HFFc6 (cell line): ENCODE data around the gene CCDC88B. TPM values are rescaled to one million over a fixed set of nuclear protein-coding genes. Genes with fewer than 3 reads are reported as not detected.
A peak's percentile ranks its signal among the peaks of the same experiment; 100 is the strongest.

Experiments
- DNase-seq: peaks from one replicate; pipeline ENCODE4 v3.0.0-alpha.2; 2018
- H3K27ac Mint-ChIP-seq: 2 replicates; pipeline ENCODE4 v1.8.0; 2020; ENCODE audit warnings: mild to moderate bottlenecking, mixed read lengths
- H3K27me3 Mint-ChIP-seq: 2 replicates; pipeline ENCODE4 v1.8.0; 2021; ENCODE audit warnings: mild to moderate bottlenecking, moderate library complexity, mixed read lengths; ENCODE audit not compliant: insufficient read depth
- H3K36me3 Mint-ChIP-seq: 2 replicates; pipeline ENCODE4 v1.8.0; 2021; ENCODE audit warnings: low read depth, mixed read lengths
- H3K4me1 Mint-ChIP-seq: 2 replicates; pipeline ENCODE4 v1.8.0; 2020; ENCODE audit warnings: low read depth, mixed read lengths
- H3K4me3 Mint-ChIP-seq: 2 replicates; pipeline ENCODE4 v1.8.0; 2020; ENCODE audit warnings: mild to moderate bottlenecking, moderate library complexity, mixed read lengths
- H3K9me3 Mint-ChIP-seq: 2 replicates; pipeline ENCODE4 v1.8.0; 2020; ENCODE audit warnings: mild to moderate bottlenecking, mixed read lengths
- total RNA-seq, 6 experiments: library from RNA; stranded (reverse); fragmentation: NEBNext Ultra II Directional; extraction: Animal tissue kit (Norgen Biotek cat#: 25700); gene quantifications; 2 replicates in 1 of 6; 3 replicates in 5 of 6; pipeline ENCODE4 v1.2.3, GENCODE V29; 2021
- TF ChIP-seq, protein P1 (sequence below): fragments of 200-600 bp; sonication (generic); IDR thresholded peaks from 2 replicates; pipeline ENCODE4 v1.5.0; 2021; ENCODE audit warnings: antibody characterized with exemption, mild to moderate bottlenecking

The CCDC88B gene
- total RNA-seq, 6 experiments from 2014 or later = 0.45 to 1.9 (median 1.7) TPM

DNA sequence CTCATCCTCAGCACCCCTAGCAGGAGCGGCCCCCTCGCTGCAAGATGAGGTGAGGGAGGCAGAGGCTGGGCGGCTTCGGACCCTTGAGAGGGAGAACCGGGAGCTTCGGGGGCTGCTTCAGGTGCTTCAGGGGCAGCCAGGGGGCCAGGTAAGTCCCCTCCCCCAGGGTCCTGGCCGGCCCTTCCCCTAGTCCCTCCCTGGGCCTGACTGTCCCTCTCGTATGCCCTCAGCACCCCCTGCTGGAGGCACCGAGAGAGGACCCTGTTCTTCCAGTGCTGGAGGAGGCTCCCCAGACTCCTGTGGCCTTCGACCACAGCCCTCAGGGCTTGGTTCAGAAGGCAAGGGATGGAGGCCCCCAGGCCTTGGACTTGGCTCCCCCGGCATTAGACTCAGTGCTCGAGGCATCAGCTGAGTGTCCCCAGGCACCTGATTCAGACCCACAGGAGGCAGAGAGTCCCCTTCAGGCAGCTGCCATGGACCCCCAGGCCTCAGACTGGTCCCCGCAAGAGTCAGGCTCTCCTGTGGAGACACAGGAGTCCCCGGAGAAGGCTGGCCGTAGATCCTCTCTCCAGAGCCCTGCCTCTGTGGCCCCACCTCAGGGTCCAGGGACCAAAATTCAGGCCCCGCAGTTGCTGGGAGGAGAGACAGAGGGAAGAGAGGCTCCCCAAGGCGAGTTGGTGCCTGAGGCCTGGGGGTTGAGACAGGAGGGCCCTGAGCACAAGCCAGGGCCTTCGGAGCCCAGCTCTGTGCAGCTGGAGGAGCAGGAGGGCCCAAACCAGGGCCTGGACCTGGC, 4.0 kb downstream of the CCDC88B start:
- Mint-ChIP-seq H3K9me3 (no peaks in the 10 kb centered on the region), H3K36me3 (no peaks in the 10 kb centered on the region), H3K4me3 (no peak overlapping the region), H3K4me1 (no peaks in the 10 kb centered on the region), H3K27ac (no peak overlapping the region), H3K27me3 (peaks cover 7% of the 10 kb centered on the region)
- no peak for DNase-seq
- TF ChIP-seq, protein P1, sequence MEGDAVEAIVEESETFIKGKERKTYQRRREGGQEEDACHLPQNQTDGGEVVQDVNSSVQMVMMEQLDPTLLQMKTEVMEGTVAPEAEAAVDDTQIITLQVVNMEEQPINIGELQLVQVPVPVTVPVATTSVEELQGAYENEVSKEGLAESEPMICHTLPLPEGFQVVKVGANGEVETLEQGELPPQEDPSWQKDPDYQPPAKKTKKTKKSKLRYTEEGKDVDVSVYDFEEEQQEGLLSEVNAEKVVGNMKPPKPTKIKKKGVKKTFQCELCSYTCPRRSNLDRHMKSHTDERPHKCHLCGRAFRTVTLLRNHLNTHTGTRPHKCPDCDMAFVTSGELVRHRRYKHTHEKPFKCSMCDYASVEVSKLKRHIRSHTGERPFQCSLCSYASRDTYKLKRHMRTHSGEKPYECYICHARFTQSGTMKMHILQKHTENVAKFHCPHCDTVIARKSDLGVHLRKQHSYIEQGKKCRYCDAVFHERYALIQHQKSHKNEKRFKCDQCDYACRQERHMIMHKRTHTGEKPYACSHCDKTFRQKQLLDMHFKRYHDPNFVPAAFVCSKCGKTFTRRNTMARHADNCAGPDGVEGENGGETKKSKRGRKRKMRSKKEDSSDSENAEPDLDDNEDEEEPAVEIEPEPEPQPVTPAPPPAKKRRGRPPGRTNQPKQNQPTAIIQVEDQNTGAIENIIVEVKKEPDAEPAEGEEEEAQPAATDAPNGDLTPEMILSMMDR = peak; percentile 61

GRCh38 chr11:64344787-64345186, 4.8 kb downstream of the CCDC88B start:
- no peak overlapping the region for H3K27ac Mint-ChIP-seq
- H3K27me3 Mint-ChIP-seq = peaks cover 7% of the 10 kb centered on the region
- no peaks in the 10 kb centered on the region for H3K9me3 Mint-ChIP-seq
- no peaks in the 10 kb centered on the region for H3K4me1 Mint-ChIP-seq
- H3K36me3 Mint-ChIP-seq = no peaks in the 10 kb centered on the region
- no peak overlapping the region for H3K4me3 Mint-ChIP-seq
- DNase-seq = no peak
- TF ChIP-seq, protein P1 = no peak

DNA sequence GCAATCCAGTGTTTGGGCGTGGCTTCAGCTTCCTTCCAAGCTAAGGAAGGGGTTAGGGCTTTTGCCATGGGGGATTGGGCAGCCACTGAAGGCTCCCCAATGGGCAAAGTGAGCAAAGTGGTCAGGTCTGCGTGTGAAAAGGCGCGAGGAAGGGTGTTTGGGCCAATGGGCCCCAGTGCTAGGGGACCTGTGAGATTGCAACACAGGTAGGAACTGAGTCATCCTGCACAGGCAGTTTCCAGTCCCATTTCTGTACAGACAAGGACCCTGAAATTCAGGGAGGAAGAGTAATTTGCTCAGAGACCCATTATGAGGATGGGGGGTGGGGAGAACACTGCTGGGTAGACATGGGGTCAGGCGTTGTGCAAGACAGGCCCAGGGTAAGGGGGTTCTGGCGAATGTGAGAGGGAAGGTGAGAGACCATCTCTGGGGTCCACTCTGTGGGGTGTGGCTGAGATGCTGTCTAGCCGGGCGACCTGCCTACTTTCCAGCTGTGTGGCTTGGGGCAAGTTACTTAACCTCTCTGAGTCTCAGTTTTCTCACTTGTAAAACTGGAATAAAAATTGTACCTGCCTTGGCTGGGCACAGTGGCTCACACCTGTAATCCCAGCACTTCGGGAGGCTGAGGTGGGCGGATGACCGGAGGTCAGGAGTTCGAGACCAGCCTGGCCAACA, 7.3 kb downstream of the CCDC88B start:
- Mint-ChIP-seq H3K27me3 (peaks cover 9% of the 10 kb centered on the region), H3K27ac (no peak overlapping the region), H3K4me1 (no peaks in the 10 kb centered on the region), H3K9me3 (no peaks in the 10 kb centered on the region), H3K36me3 (no peaks in the 10 kb centered on the region), H3K4me3 (no peak overlapping the region)
- DNase-seq = no peak
- TF ChIP-seq, protein P1 = no peak

- no peak for DNase-seq
- H3K27ac Mint-ChIP-seq = no peak overlapping the region
These were observed 8.5 kb downstream of the CCDC88B start for GRCh38 chr11:64348383-64349024.

DNA sequence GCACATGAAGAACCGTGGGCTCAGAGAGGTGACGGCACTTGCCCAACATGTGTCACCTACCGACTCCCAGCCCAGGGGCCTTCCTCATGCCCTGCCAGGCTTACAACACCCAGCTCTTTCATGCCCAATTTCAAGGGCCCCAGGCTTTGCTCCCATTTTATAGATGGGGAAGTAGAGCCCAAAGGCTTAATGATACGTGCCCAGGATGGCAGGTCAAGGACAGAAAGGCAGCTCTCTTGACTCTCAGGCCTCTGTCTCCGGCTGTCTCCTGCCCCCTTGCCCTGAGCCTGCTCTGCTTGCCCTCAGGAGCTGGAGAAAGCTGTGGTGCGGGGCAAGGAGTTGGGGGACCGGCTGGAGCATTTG, 9.0 kb downstream of the CCDC88B start:
- H3K36me3 Mint-ChIP-seq = no peaks in the 10 kb centered on the region
- H3K27me3 Mint-ChIP-seq = peaks cover 8% of the 10 kb centered on the region
- H3K4me3 Mint-ChIP-seq = no peak overlapping the region
- no peak for DNase-seq
- no peak overlapping the region for H3K27ac Mint-ChIP-seq
- H3K9me3 Mint-ChIP-seq = no peaks in the 10 kb centered on the region
- H3K4me1 Mint-ChIP-seq = no peaks in the 10 kb centered on the region
- TF ChIP-seq, protein P1 = no peak

More at GRCh38 chr11:64348383-64349024, 8.5 kb downstream of the CCDC88B start:
- TF ChIP-seq, protein P1 = no peak
- Mint-ChIP-seq H3K4me3 (no peak overlapping the region), H3K27me3 (peaks cover 8% of the 10 kb centered on the region), H3K4me1 (no peaks in the 10 kb centered on the region), H3K36me3 (no peaks in the 10 kb centered on the region), H3K9me3 (no peaks in the 10 kb centered on the region)
